GM19395 (cell line): ENCODE measurements around the gene ITGA7.

Experiments used
- ATAC-seq: cut with Tn5 transposase; IDR thresholded peaks from one replicate; pipeline ENCODE4 v1.9.1; 2021; ENCODE audit warnings: mild to moderate bottlenecking, moderate library complexity; ENCODE audit not compliant: unreplicated experiment

ITGA7 gene

GRCh38 chr12:55703901-55704761, 3.6 kb downstream of the ITGA7 start:
- no peak for ATAC-seq

GRCh38 chr12:55703288-55703687, 4.4 kb downstream of the ITGA7 start:
- no peak for ATAC-seq

GRCh38 chr12:55702861-55703260, 4.8 kb downstream of the ITGA7 start:
- ATAC-seq, result no peak

- ATAC-seq, result no peak
Measured at GRCh38 chr12:55700255-55701018, 7.3 kb downstream of the ITGA7 start.

- no peak for ATAC-seq
Measured at GRCh38 chr12:55699471-55700055, 8.1 kb downstream of the ITGA7 start.

GRCh38 chr12:55698965-55699364, 8.7 kb downstream of the ITGA7 start:
- no peak for ATAC-seq

- no peak for ATAC-seq
Measured at GRCh38 chr12:55698241-55698955, 9.3 kb downstream of the ITGA7 start.

GRCh38 chr12:55697686-55698085, 10.0 kb downstream of the ITGA7 start:
- ATAC-seq, result no peak

GRCh38 chr12:55696796-55697462, 10.8 kb downstream of the ITGA7 start:
- ATAC-seq, result no peak

- no peak for ATAC-seq
Measured at GRCh38 chr12:55696141-55696540, 11.6 kb downstream of the ITGA7 start.

- ATAC-seq, result no peak
Measured at GRCh38 chr12:55695349-55695748, 12.4 kb downstream of the ITGA7 start.

GRCh38 chr12:55694651-55695050, 13.1 kb downstream of the ITGA7 start:
- ATAC-seq, result no peak

GRCh38 chr12:55694188-55694515, 13.6 kb downstream of the ITGA7 start:
- ATAC-seq, result no peak

GRCh38 chr12:55693323-55694187, 14.1 kb downstream of the ITGA7 start:
- no peak for ATAC-seq

GRCh38 chr12:55692631-55693322, 14.9 kb downstream of the ITGA7 start:
- no peak for ATAC-seq

- no peak for ATAC-seq
Measured at GRCh38 chr12:55688716-55689655, 18.7 kb downstream of the ITGA7 start.

- peak; percentile 62 for ATAC-seq
Measured at GRCh38 chr12:55687746-55688145, 20.0 kb downstream of the ITGA7 start.

GRCh38 chr12:55686366-55687010, 21.2 kb downstream of the ITGA7 start:
- no peak for ATAC-seq
